IMR-90 (cell line): ENCODE data around the gene LSM6. TPM values are rescaled to one million over a fixed set of nuclear protein-coding genes. Genes with fewer than 3 reads are reported as not detected.

ENCODE experiments used
- ATAC-seq: fragments of 200-7000 bp; cut with Tn5 transposase; 2 replicates; pipeline ENCODE4 v1.9.1; 2020; ENCODE audit warnings: low read depth, mild to moderate bottlenecking, moderate library complexity
- BruUV-seq: library from RNA; stranded (reverse); fragments of 400-500 nt; replicated peaks from 2 replicates; lab custom pipeline; 2021; lab: Mats Ljungman, UMichigan
- CTCF ChIA-PET: fragments of 300-600 bp; formaldehyde crosslinking; extraction: SDS; loops from one replicate; lab custom pipeline; 2021; ENCODE audit warnings: antibody characterized with exemption; lab: Yijun Ruan, JAX
- POLR2A ChIA-PET: fragments of 300-600 bp; sonication (Branson Sonifier 250); formaldehyde crosslinking; loops from one replicate; lab custom pipeline; 2022; ENCODE audit warnings: antibody characterized with exemption; ENCODE audit not compliant: unreplicated experiment; lab: Charles Lee
- DNase-seq: peaks from one replicate; pipeline ENCODE4 v3.0.0; 2013
- H2AFZ ChIP-seq: replicated peaks from 2 replicates; pipeline ENCODE3; 2013; ENCODE audit warnings: low read length, mild to moderate bottlenecking; ENCODE audit not compliant: poor library complexity
- H2AK5ac ChIP-seq: 2 replicates; pipeline ENCODE4 v1.6.1; 2013; ENCODE audit warnings: low read depth, low read length, inconsistent platforms
- H2AK9ac ChIP-seq: replicated peaks from 2 replicates; pipeline ENCODE3; 2013; ENCODE audit warnings: mild to moderate bottlenecking, low read depth, low read length, moderate library complexity; ENCODE audit not compliant: poor library complexity
- H2BK120ac ChIP-seq: 2 replicates; pipeline ENCODE4 v1.6.1; 2013; ENCODE audit warnings: low read depth, low read length, inconsistent platforms
- H2BK15ac ChIP-seq: 3 replicates; pipeline ENCODE4 v1.6.1; 2013; ENCODE audit warnings: low read depth, low read length, inconsistent platforms
- H2BK20ac ChIP-seq: 2 replicates; pipeline ENCODE4 v1.6.1; 2013; ENCODE audit warnings: low read depth, mild to moderate bottlenecking, inconsistent platforms, low read length, moderate library complexity
- H2BK5ac ChIP-seq: 2 replicates; pipeline ENCODE4 v1.6.1; 2013; ENCODE audit warnings: mild to moderate bottlenecking, low read depth, low read length, inconsistent platforms; ENCODE audit not compliant: poor library complexity, severe bottlenecking
- H3K14ac ChIP-seq: replicated peaks from 2 replicates; pipeline ENCODE4 v1.6.1; 2013; ENCODE audit warnings: low read depth, low read length, inconsistent platforms
- H3K18ac ChIP-seq: 2 replicates; pipeline ENCODE4 v1.6.1; 2013; ENCODE audit warnings: low read depth, low read length, control low read depth
- H3K23ac ChIP-seq: 2 replicates; pipeline ENCODE4 v1.6.1; 2013; ENCODE audit warnings: low read depth, low read length, inconsistent platforms
- H3K27ac ChIP-seq: 2 replicates; pipeline ENCODE4 v1.5.1; 2013; ENCODE audit warnings: mild to moderate bottlenecking, control low read depth, low read length; ENCODE audit not compliant: insufficient read depth
- H3K27me3 ChIP-seq: 2 replicates; pipeline ENCODE4 v1.6.1; 2013; ENCODE audit warnings: low read length; ENCODE audit not compliant: control insufficient read depth, insufficient read depth
- H3K36me3 ChIP-seq: 2 replicates; pipeline ENCODE4 v1.6.1; 2013; ENCODE audit warnings: low read length, mixed read lengths; ENCODE audit not compliant: control insufficient read depth, insufficient read depth
- H3K4ac ChIP-seq: 2 replicates; pipeline ENCODE4 v1.6.1; 2013; ENCODE audit warnings: low read depth, low read length, inconsistent platforms
- H3K4me1 ChIP-seq: 2 replicates; pipeline ENCODE4 v1.6.1; 2013; ENCODE audit warnings: low read length, mixed read lengths; ENCODE audit not compliant: control insufficient read depth, insufficient read depth
- H3K4me2 ChIP-seq: 2 replicates; pipeline ENCODE4 v1.6.1; 2013; ENCODE audit warnings: low read depth, mild to moderate bottlenecking, control low read depth, low read length, moderate library complexity
- H3K4me3 ChIP-seq: 2 replicates; pipeline ENCODE4 v1.5.1; 2013; ENCODE audit warnings: low read depth, mild to moderate bottlenecking, control low read depth, low read length, moderate library complexity; ENCODE audit not compliant: insufficient read depth
- H3K56ac ChIP-seq: 2 replicates; pipeline ENCODE4 v1.6.1; 2013; ENCODE audit warnings: low read length, inconsistent platforms; ENCODE audit not compliant: insufficient read depth; ENCODE audit errors: extremely low read depth
- H3K79me1 ChIP-seq, 2 experiments: 2 replicates each; pipeline ENCODE4 v1.6.1; 2013; ENCODE audit warnings: low read length in 2 of 2, inconsistent platforms in 1 of 2, low read depth in 1 of 2
- H3K9ac ChIP-seq: 2 replicates; pipeline ENCODE4 v1.6.1; 2013; ENCODE audit warnings: low read depth, low read length, control low read depth
- H3K9me1 ChIP-seq: 2 replicates; pipeline ENCODE4 v1.6.1; 2013; ENCODE audit warnings: low read length, inconsistent platforms; ENCODE audit not compliant: insufficient read depth
- H3K9me3 ChIP-seq: 2 replicates; pipeline ENCODE4 v1.6.1; 2013; ENCODE audit warnings: low read length; ENCODE audit not compliant: control insufficient read depth, insufficient read depth
- H4K20me1 ChIP-seq: 2 replicates; pipeline ENCODE4 v1.6.1; 2013; ENCODE audit warnings: low read length, inconsistent platforms; ENCODE audit not compliant: insufficient read depth
- H4K5ac ChIP-seq: 2 replicates; pipeline ENCODE4 v1.6.1; 2013; ENCODE audit warnings: mild to moderate bottlenecking, low read depth, low read length, control low read depth
- H4K8ac ChIP-seq, 2 experiments: 2 replicates each; pipeline ENCODE4 v1.6.1; 2013; ENCODE audit warnings: low read depth in 2 of 2, low read length in 2 of 2, control low read depth in 1 of 2, inconsistent platforms in 1 of 2
- H4K91ac ChIP-seq: 2 replicates; pipeline ENCODE4 v1.6.1; 2013; ENCODE audit warnings: low read depth, low read length, inconsistent platforms; ENCODE audit not compliant: insufficient read depth
- BHLHE40 ChIP-seq: fragments of 150-350 bp; IDR thresholded peaks from 2 replicates; pipeline ENCODE4 v1.6.1; 2016; ENCODE audit warnings: mild to moderate bottlenecking, low read depth, low read length
- CEBPB ChIP-seq: IDR thresholded peaks from 2 replicates; pipeline ENCODE4 v1.6.1; 2012; ENCODE audit warnings: low read depth, low read length, improper control_type of control experiment
- CHD1 ChIP-seq: IDR thresholded peaks from 2 replicates; pipeline ENCODE4 v1.6.1; 2012; ENCODE audit warnings: low read depth, low read length, improper control_type of control experiment
- CTCF ChIP-seq: conservative IDR thresholded peaks from 2 replicates; pipeline ENCODE4 v1.5.1; 2012; ENCODE audit warnings: mild to moderate bottlenecking, low read depth, low read length, improper control_type of control experiment
- ELK1 ChIP-seq: fragments of 150-350 bp; IDR thresholded peaks from 2 replicates; pipeline ENCODE4 v1.6.1; 2016; ENCODE audit warnings: low read depth, mild to moderate bottlenecking, low read length, moderate library complexity, borderline replicate concordance
- FOS ChIP-seq: fragments of 150-350 bp; IDR thresholded peaks from 2 replicates; pipeline ENCODE4 v1.6.1; 2016; ENCODE audit warnings: low read depth, low read length
- MAFK ChIP-seq: IDR thresholded peaks from 2 replicates; pipeline ENCODE4 v1.6.1; 2012; ENCODE audit warnings: low read depth, low read length, improper control_type of control experiment
- MAZ ChIP-seq: IDR thresholded peaks from 2 replicates; pipeline ENCODE4 v1.6.1; 2012; ENCODE audit warnings: low read depth, mild to moderate bottlenecking, low read length, improper control_type of control experiment, moderate library complexity, borderline replicate concordance
- MXI1 ChIP-seq: IDR thresholded peaks from 2 replicates; pipeline ENCODE4 v1.6.1; 2012; ENCODE audit warnings: low read depth, mild to moderate bottlenecking, low read length, moderate library complexity, borderline replicate concordance
- NFE2L2 ChIP-seq: fragments of 150-350 bp; IDR thresholded peaks from 2 replicates; pipeline ENCODE4 v1.6.1; 2016; ENCODE audit warnings: low read depth, mild to moderate bottlenecking, low read length
- POLR2A ChIP-seq: IDR thresholded peaks from 2 replicates; pipeline ENCODE4 v1.6.1; 2012; ENCODE audit warnings: mild to moderate bottlenecking, low read depth, low read length
- RAD21 ChIP-seq: IDR thresholded peaks from 2 replicates; pipeline ENCODE4 v1.6.1; 2012; ENCODE audit warnings: low read length, improper control_type of control experiment
- RCOR1 ChIP-seq: IDR thresholded peaks from 2 replicates; pipeline ENCODE4 v1.6.1; 2012; ENCODE audit warnings: mild to moderate bottlenecking, low read length, improper control_type of control experiment; ENCODE audit not compliant: insufficient replicate concordance
- RFX5 ChIP-seq: IDR thresholded peaks from 2 replicates; pipeline ENCODE4 v1.8.0; 2012; ENCODE audit warnings: low read depth, mild to moderate bottlenecking, low read length, moderate library complexity
- SMC3 ChIP-seq: fragments of 150-350 bp; IDR thresholded peaks from 2 replicates; pipeline ENCODE4 v1.6.1; 2016; ENCODE audit warnings: low read depth, mild to moderate bottlenecking, antibody characterized with exemption, low read length, moderate library complexity
- USF2 ChIP-seq: fragments of 150-350 bp; IDR thresholded peaks from 2 replicates; pipeline ENCODE4 v1.6.1; 2017; ENCODE audit warnings: mild to moderate bottlenecking, antibody characterized with exemption, low read length, low read depth
- WGBS, 2 experiments: methylation state at CpG; one replicate each; pipeline versions ENCODE4 v1.1.5 to v1.1.7; 2013; ENCODE audit warnings: missing lambda C conversion rate in 2 of 2; ENCODE audit not compliant: insufficient read length in 1 of 2; ENCODE audit errors: extremely low coverage in 2 of 2; 5-methylcytosine and 5-hydroxymethylcytosine counted together
- dilution Hi-C: fragments of 300-500 bp; cut with HindIII; formaldehyde crosslinking; loops from one replicate; pipeline ENCODE4 v1.14.3; 2018; ENCODE audit warnings: low sequenced_read_pairs; ENCODE audit not compliant: unreplicated experiment
- in situ Hi-C: fragments of 300-500 bp; cut with MboI; formaldehyde crosslinking; loops from 3 replicates; pipeline ENCODE4 v1.14.3; 2019; ENCODE audit warnings: low sequenced_read_pairs, inconsistent platforms, mixed read lengths
- intact Hi-C: fragments of 100-400 bp; cut with micrococcal nuclease; formaldehyde crosslinking; loops from 2 replicates; pipeline ENCODE4 v1.10.0; 2022
- polyA plus RNA-seq, 3 experiments: library from polyadenylated mRNA; depleted of rRNA; stranded (reverse); fragments of >200 nt; gene quantifications; 2 replicates each; pipeline ENCODE4 v1.2.3, GENCODE V29; 2012; ENCODE audit warnings: low replicate concordance in 1 of 3
- total RNA-seq: library from RNA; depleted of rRNA; stranded (reverse); fragments of >200 nt; gene quantifications from 2 replicates; pipeline ENCODE4 v1.2.3, GENCODE V29; 2012

Gene LSM6
- total and polyA plus RNA-seq, 2 of the 4 experiments (the other 2 are of a cell fraction): 13.4 to 17.4 TPM

GRCh38 chr4:146237092-146237491, 61.6 kb downstream of the LSM6 start:
- ChIA-PET POLR2A (no interaction called here), CTCF (no interaction called here)
- DNase-seq (no peak), ATAC-seq (no peak)
- Histone ChIP-seq H3K56ac (no peak overlapping the region), H3K4me2 (no peak overlapping the region), H2BK120ac (no peak overlapping the region), H3K36me3 (no peaks in the 10 kb centered on the region), H3K9me3 (peaks cover 3% of the 10 kb centered on the region; the same call in 1 of the 2 replicates), H4K91ac (no peak overlapping the region), H3K4me3 (no peak overlapping the region), H3K14ac (no peak overlapping the region), H3K23ac (no peak overlapping the region), H2AK5ac (no peak overlapping the region), H4K20me1 (no peaks in the 10 kb centered on the region), H2AK9ac (no peak overlapping the region), H4K5ac (no peak overlapping the region), H4K8ac (no peak overlapping the region), H3K79me1 (no peaks in the 10 kb centered on the region), H2BK15ac (no peak overlapping the region), H3K27ac (no peak overlapping the region), H2BK5ac (no peak overlapping the region), H3K27me3 (no peaks in the 10 kb centered on the region), H3K4ac (no peak overlapping the region), H3K9ac (no peak overlapping the region), H2BK20ac (no peak overlapping the region), H3K4me1 (peaks cover 2% of the 10 kb centered on the region), H3K18ac (no peak overlapping the region), H2AFZ (no peak overlapping the region), H3K9me1 (peaks cover 4% of the 10 kb centered on the region; the same call in 1 of the 2 replicates)
- 100% methylated on average over 1 of the region's 6 CpGs; no CpG with 5 or more reads in 1 of the 2 experiments for WGBS, 2 experiments
- no TSS peak for BruUV-seq
- in situ Hi-C loops: no loop called here
- intact Hi-C loops: no loop called here
- TF ChIP-seq RAD21 (no peak), MAZ (no peak), RCOR1 (no peak), NFE2L2 (no peak), USF2 (no peak), CHD1 (no peak), POLR2A (no peak), CTCF (no peak), ELK1 (no peak), BHLHE40 (no peak), MAFK (no peak), MXI1 (no peak), FOS (no peak), CEBPB (no peak), SMC3 (no peak), RFX5 (no peak)
- dilution Hi-C loops: no loop called here
